Measurements from ENCODE around the gene CDC16. TPM values are rescaled to one million over a fixed set of nuclear protein-coding genes. Genes with fewer than 3 reads are reported as not detected.
A peak's percentile ranks its signal among the peaks of the same experiment; 100 is the strongest.

CDC16 gene
- total and polyA plus RNA-seq, 9 of the 15 experiments (the other 6 are each of a cell fraction or from before 2014, with no cell fraction given): 23.2 to 102 (median 51.6) TPM

DNA sequence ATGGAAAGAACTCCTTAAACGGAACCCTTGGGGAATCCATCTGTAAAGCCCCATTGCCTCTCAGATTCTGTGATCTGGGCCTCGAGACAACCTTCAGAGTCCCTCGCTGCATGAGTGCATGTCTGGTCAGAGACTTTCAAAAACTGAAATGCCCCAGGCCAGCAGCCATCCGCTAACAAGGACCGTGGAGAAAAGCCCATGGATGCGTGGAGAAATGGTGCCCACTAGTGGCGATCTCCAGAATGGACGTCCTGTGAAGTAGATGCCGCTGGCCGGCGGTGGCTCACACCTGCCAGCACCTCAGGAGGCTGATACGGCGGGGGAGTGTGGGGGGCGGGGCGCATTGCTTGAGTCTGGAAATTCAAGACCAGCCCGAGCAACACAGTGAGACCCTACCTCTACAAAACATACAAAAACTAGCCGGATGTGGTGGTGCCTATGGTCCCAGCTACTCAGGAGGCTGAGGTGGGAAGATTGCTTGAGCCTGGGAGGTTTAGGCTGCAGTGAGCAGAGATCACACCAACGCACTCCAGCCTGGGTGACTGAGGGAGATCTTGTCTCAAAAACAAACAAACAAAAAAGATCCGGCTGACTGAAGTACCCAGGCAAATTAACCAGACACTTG, 7.9 kb upstream of the CDC16 start (continued):
- TF ChIP-seq, protein P1, sequence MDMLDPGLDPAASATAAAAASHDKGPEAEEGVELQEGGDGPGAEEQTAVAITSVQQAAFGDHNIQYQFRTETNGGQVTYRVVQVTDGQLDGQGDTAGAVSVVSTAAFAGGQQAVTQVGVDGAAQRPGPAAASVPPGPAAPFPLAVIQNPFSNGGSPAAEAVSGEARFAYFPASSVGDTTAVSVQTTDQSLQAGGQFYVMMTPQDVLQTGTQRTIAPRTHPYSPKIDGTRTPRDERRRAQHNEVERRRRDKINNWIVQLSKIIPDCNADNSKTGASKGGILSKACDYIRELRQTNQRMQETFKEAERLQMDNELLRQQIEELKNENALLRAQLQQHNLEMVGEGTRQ (CRISPR knock-in tag; IDR thresholded peaks at IDR 0.05): no peak
- TF ChIP-seq, protein P2, sequence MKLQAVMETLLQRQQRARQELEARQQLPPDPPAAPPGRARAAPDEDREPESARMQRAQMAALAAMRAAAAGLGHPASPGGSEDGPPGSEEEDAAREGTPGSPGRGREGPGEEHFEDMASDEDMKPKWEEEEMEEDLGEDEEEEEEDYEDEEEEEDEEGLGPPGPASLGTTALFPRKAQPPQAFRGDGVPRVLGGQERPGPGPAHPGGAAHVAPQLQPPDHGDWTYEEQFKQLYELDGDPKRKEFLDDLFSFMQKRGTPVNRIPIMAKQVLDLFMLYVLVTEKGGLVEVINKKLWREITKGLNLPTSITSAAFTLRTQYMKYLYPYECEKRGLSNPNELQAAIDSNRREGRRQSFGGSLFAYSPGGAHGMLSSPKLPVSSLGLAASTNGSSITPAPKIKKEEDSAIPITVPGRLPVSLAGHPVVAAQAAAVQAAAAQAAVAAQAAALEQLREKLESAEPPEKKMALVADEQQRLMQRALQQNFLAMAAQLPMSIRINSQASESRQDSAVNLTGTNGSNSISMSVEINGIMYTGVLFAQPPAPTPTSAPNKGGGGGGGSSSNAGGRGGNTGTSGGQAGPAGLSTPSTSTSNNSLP (IDR thresholded peaks at IDR 0.05; ENCODE audit: borderline replicate concordance, low read depth, low read length): no peak
- TF ChIP-seq POLR2G (IDR thresholded peaks at IDR 0.05; ENCODE audit: low read depth, low read length) (no peak), PCBP1 (IDR thresholded peaks at IDR 0.05; ENCODE audit: low read depth, low read length, poor library complexity, severe bottlenecking) (no peak), ARID1B (IDR thresholded peaks at IDR 0.05) (peak; percentile 51), MYBL2 (IDR thresholded peaks at IDR 0.05; ENCODE audit: low read depth) (no peak), MYBL2 (CRISPR knock-in tag; IDR thresholded peaks at IDR 0.05; ENCODE audit: borderline replicate concordance) (no peak), ZNF316 (IDR thresholded peaks at IDR 0.05) (no peak), FOS (IDR thresholded peaks at IDR 0.05; ENCODE audit: extremely low read depth, insufficient read length) (no peak), MTA1 (IDR thresholded peaks at IDR 0.05; ENCODE audit: borderline replicate concordance) (no peak), RFX5 (IDR thresholded peaks at IDR 0.05; ENCODE audit: low read depth, low read length) (no peak), COPS2 (conservative IDR thresholded peaks at IDR 0.05) (no peak), ZNF445 (CRISPR knock-in tag; IDR thresholded peaks at IDR 0.05; ENCODE audit: low read depth) (no peak), ETV5 (CRISPR knock-in tag; IDR thresholded peaks at IDR 0.05; ENCODE audit: low read depth) (no peak), SMARCA4 (IDR thresholded peaks at IDR 0.05) (no peak)
- TF ChIP-seq, protein P3, sequence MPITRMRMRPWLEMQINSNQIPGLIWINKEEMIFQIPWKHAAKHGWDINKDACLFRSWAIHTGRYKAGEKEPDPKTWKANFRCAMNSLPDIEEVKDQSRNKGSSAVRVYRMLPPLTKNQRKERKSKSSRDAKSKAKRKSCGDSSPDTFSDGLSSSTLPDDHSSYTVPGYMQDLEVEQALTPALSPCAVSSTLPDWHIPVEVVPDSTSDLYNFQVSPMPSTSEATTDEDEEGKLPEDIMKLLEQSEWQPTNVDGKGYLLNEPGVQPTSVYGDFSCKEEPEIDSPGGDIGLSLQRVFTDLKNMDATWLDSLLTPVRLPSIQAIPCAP (CRISPR knock-in tag; IDR thresholded peaks at IDR 0.05; ENCODE audit: borderline replicate concordance): no peak
- TF ChIP-seq, protein P4, sequence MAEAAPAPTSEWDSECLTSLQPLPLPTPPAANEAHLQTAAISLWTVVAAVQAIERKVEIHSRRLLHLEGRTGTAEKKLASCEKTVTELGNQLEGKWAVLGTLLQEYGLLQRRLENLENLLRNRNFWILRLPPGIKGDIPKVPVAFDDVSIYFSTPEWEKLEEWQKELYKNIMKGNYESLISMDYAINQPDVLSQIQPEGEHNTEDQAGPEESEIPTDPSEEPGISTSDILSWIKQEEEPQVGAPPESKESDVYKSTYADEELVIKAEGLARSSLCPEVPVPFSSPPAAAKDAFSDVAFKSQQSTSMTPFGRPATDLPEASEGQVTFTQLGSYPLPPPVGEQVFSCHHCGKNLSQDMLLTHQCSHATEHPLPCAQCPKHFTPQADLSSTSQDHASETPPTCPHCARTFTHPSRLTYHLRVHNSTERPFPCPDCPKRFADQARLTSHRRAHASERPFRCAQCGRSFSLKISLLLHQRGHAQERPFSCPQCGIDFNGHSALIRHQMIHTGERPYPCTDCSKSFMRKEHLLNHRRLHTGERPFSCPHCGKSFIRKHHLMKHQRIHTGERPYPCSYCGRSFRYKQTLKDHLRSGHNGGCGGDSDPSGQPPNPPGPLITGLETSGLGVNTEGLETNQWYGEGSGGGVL (CRISPR knock-in tag; IDR thresholded peaks at IDR 0.05): no peak
- TF ChIP-seq, protein P5, sequence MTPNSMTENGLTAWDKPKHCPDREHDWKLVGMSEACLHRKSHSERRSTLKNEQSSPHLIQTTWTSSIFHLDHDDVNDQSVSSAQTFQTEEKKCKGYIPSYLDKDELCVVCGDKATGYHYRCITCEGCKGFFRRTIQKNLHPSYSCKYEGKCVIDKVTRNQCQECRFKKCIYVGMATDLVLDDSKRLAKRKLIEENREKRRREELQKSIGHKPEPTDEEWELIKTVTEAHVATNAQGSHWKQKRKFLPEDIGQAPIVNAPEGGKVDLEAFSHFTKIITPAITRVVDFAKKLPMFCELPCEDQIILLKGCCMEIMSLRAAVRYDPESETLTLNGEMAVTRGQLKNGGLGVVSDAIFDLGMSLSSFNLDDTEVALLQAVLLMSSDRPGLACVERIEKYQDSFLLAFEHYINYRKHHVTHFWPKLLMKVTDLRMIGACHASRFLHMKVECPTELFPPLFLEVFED (CRISPR knock-in tag; conservative IDR thresholded peaks at IDR 0.05): no peak
- TF ChIP-seq, protein P6, sequence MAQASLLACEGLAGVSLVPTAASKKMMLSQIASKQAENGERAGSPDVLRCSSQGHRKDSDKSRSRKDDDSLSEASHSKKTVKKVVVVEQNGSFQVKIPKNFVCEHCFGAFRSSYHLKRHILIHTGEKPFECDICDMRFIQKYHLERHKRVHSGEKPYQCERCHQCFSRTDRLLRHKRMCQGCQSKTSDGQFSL (CRISPR knock-in tag; IDR thresholded peaks at IDR 0.05): no peak
- TF ChIP-seq, protein P6 (tag; IDR thresholded peaks at IDR 0.05): no peak
